ENCODE results near the gene FBLN7. TPM values are rescaled to one million over a fixed set of nuclear protein-coding genes. Genes with fewer than 3 reads are reported as not detected.

The FBLN7 gene
- polyA plus RNA-seq, 3 donors: 0.04 TPM; not detected in 2

- DNase-seq: no peak
- Histone ChIP-seq H3K9ac (ENCODE audit: insufficient read depth, low read length, poor library complexity, severe bottlenecking) (no peak overlapping the region), H3K4me1 (ENCODE audit: control insufficient read depth in 1 of 2, insufficient read depth in 2 of 2, low read length in 2 of 2) (no peaks in the 10 kb centered on the region), H2AFZ (ENCODE audit: insufficient read depth, low read depth, low read length, poor library complexity, severe bottlenecking) (no peak overlapping the region), H3K27ac (ENCODE audit: low read depth in 1 of 2, low read length in 2 of 2) (no peak overlapping the region), H3K79me2 (ENCODE audit: insufficient read depth, low read length) (no peaks in the 10 kb centered on the region), H4K20me1 (ENCODE audit: insufficient read depth, low read length) (no peaks in the 10 kb centered on the region), H3K27me3 (ENCODE audit: control insufficient read depth in 2 of 2, insufficient read depth in 2 of 2, low read length in 2 of 2) (no peaks in the 10 kb centered on the region), H3K4me2 (replicated peaks; ENCODE audit: extremely low read depth, low read length, poor library complexity, severe bottlenecking) (no peak overlapping the region), H3K36me3 (replicated peaks in 1 of 2; ENCODE audit: control insufficient read depth in 1 of 2, insufficient read depth in 2 of 2, low read length in 2 of 2) (peaks cover 70 to 90% of the 10 kb centered on the region in 2 donors), H3K9me3 (replicated peaks in 1 of 2; ENCODE audit: control insufficient read depth in 1 of 2, insufficient read depth in 1 of 2, low read length in 2 of 2) (no peaks in the 10 kb centered on the region), H3K4me3 (replicated peaks in 1 of 3; ENCODE audit: low read depth in 2 of 3, low read length in 3 of 3) (no peak overlapping the region)
- Mint-ChIP-seq H3K4me1 (no peaks in the 10 kb centered on the region), H3K9me3 (no peaks in the 10 kb centered on the region), H3K36me3 (peaks cover 65 to 83% of the 10 kb centered on the region in 2 donors), H3K27ac (peak overlapping the region in 1 of 7 donors; percentile 72), H3K27me3 (ENCODE audit: low read depth in 3 of 3) (no peaks in the 10 kb centered on the region), H3K4me3 (no peak overlapping the region)
- WGBS (ENCODE audit: insufficient coverage): no CpG with 5 or more reads among the region's 1 CpG
- TF ChIP-seq, protein P1, sequence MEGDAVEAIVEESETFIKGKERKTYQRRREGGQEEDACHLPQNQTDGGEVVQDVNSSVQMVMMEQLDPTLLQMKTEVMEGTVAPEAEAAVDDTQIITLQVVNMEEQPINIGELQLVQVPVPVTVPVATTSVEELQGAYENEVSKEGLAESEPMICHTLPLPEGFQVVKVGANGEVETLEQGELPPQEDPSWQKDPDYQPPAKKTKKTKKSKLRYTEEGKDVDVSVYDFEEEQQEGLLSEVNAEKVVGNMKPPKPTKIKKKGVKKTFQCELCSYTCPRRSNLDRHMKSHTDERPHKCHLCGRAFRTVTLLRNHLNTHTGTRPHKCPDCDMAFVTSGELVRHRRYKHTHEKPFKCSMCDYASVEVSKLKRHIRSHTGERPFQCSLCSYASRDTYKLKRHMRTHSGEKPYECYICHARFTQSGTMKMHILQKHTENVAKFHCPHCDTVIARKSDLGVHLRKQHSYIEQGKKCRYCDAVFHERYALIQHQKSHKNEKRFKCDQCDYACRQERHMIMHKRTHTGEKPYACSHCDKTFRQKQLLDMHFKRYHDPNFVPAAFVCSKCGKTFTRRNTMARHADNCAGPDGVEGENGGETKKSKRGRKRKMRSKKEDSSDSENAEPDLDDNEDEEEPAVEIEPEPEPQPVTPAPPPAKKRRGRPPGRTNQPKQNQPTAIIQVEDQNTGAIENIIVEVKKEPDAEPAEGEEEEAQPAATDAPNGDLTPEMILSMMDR (IDR thresholded peaks at IDR 0.05): no peak
- intact Hi-C loops (cut with micrococcal nuclease): no loop called here
These were observed 42.5 kb upstream of the FBLN7 start for GRCh38 chr2:112095681-112096080.

DNA sequence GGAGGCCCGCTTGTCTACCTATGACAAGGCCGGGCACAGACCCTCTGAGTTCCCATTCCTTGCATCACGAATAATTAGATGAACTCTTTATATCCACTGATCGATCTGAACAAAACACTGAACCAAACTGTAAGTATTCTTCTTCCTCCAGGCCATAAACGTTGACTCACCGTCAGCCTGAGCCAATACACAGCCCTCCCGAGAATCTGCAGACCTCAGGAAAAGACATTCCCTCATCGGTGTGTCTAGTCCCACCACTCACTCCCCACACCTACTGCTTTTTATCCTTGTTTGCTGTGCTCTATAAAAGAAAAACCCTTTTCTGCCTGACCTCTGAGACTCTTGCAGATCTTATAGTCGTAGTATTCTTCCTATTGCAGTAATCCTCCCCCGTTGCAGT, 42.1 kb upstream of the FBLN7 start:
- no peaks in the 10 kb centered on the region for H3K4me1 ChIP-seq (ENCODE audit: control insufficient read depth in 1 of 2, insufficient read depth in 2 of 2, low read length in 2 of 2)
- Mint-ChIP-seq H3K27me3 (ENCODE audit: low read depth in 3 of 3) (no peaks in the 10 kb centered on the region), H3K36me3 (peaks cover 62 to 82% of the 10 kb centered on the region in 2 donors), H3K9me3 (no peaks in the 10 kb centered on the region), H3K4me1 (no peaks in the 10 kb centered on the region), H3K27ac (peak overlapping the region in 1 of 7 donors; percentile 72), H3K4me3 (no peak overlapping the region)
- 96% methylated on average over 7 of the region's 10 CpGs for WGBS (ENCODE audit: insufficient coverage)
- TF ChIP-seq, protein P1 (IDR thresholded peaks at IDR 0.05): no peak
- H4K20me1 ChIP-seq (ENCODE audit: insufficient read depth, low read length): no peaks in the 10 kb centered on the region
- H3K27me3 ChIP-seq (ENCODE audit: control insufficient read depth in 2 of 2, insufficient read depth in 2 of 2, low read length in 2 of 2): no peaks in the 10 kb centered on the region
- H3K4me3 ChIP-seq (replicated peaks in 1 of 3; ENCODE audit: low read depth in 2 of 3, low read length in 3 of 3): no peak overlapping the region
- no peaks in the 10 kb centered on the region for H3K79me2 ChIP-seq (ENCODE audit: insufficient read depth, low read length)
- no peak overlapping the region for H3K27ac ChIP-seq (ENCODE audit: low read depth in 1 of 2, low read length in 2 of 2)
- H3K4me2 ChIP-seq (replicated peaks; ENCODE audit: extremely low read depth, low read length, poor library complexity, severe bottlenecking): no peak overlapping the region
- H3K9me3 ChIP-seq (replicated peaks in 1 of 2; ENCODE audit: control insufficient read depth in 1 of 2, insufficient read depth in 1 of 2, low read length in 2 of 2): no peaks in the 10 kb centered on the region
- no peak overlapping the region for H2AFZ ChIP-seq (ENCODE audit: insufficient read depth, low read depth, low read length, poor library complexity, severe bottlenecking)
- DNase-seq: no peak
- intact Hi-C loops (cut with micrococcal nuclease): no loop called here
- peaks cover 69 to 90% of the 10 kb centered on the region in 2 donors for H3K36me3 ChIP-seq (replicated peaks in 1 of 2; ENCODE audit: control insufficient read depth in 1 of 2, insufficient read depth in 2 of 2, low read length in 2 of 2)
- H3K9ac ChIP-seq (ENCODE audit: insufficient read depth, low read length, poor library complexity, severe bottlenecking): no peak overlapping the region

Data from CD14-positive monocyte (primary cell).